HG03469 (cell line): ENCODE data around the gene ADAMTSL3.
"Not testable (repeated sequence)": the region's sequence is repeated elsewhere in the genome, so short reads cannot be mapped to it uniquely, and the experiment has no call there.

Experiments
- ATAC-seq: cut with Tn5 transposase; IDR thresholded peaks from one replicate; pipeline ENCODE4 v1.9.1; 2021; ENCODE audit warnings: mild to moderate bottlenecking, moderate library complexity, moderate number of reproducible peaks; ENCODE audit not compliant: unreplicated experiment

The ADAMTSL3 gene

DNA sequence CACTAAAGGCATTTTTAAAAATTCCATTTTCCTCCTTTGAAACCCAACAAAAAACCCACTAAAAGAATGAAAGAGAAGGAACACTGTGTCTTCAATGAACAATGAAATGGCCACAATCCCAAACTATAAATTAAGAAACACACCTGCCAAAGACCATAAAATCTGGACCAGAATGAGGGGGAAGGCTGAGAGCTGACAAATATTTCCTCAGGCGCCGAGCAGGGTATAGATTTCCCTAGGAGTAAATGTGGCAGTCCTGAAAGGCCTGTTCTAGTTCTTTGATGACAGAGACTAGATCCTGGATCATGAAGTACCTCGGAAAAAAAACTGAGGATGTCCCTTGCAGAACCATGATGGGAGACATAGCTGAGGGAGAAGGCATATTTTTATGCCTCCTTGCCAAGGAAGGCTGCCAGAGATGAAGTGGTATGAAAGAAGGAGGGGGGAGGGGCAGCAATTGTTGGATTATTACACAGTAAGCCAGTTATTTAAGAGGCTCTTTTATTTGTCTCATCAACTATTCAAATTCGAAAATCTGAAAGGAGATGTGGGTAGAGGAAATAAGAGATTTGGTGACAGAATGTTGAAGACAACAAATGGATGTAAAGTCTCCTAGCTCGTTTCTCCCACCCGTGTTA, 306.4 kb downstream of the ADAMTSL3 start:
- no peak for ATAC-seq

DNA sequence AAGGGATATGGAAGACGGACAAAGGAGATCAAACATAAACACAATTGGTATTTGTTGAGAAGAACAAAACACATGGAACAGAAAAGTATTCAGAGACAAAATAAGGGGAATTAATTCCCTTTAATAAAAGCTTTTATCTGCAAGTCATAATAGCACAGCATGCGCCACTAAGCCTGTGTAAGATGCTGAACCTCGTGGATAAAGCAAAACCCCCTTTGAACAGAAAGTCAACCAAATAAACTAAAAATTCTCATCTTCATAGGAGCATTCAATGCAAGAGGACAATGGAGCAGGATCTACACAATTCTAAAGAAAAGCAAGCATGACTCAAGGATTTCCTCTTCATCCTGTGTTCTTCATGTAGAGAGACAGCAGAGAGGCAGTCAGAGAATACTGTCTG, 307.4 kb downstream of the ADAMTSL3 start:
- no peak for ATAC-seq

DNA sequence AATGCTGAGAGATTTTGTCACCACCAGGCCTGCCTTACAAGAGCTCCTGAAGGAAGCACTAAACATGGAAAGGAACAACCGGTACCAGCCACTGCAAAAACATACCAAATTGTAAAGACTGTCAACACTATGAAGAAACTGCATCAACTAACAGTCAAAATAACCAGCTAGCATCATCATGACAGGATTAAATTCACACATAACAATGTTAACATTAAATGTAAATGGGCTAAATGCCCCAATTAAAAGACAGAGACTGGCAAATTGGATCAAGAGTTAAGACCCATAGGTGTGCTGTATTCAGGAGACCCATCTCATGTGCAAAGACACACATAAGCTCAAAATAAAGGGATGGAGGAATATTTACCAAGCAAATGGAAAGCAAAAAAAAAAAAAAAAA, 311.0 kb downstream of the ADAMTSL3 start:
- ATAC-seq, result not testable (repeated sequence)

DNA sequence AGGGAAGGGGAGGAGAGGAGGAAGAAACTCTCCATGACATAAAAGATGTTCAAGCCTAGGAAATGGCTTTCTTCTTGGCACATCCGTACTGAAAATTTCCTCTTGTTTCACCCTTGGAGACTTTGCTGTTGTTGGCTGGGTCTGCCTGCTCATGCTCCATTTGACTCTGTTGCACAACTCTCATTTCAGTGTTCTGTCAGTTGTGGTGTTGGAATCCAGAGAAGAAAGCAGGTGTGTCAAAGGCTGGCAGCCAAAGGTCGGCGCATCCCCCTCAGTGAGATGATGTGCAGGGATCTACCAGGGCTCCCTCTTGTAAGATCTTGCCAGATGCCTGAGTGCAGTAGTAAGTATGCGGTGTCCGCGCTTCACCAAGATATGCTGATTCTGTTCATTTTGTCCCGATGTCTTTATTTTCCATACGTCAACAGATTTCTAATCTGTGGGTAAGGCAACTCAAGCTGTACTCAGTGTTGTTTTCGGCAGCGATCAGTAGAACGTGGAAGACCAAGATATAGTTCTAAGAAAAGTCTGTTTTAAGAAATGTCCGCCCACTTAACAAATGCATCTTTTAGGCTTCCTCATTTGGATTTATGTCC, 316.5 kb downstream of the ADAMTSL3 start:
- ATAC-seq, result no peak

DNA sequence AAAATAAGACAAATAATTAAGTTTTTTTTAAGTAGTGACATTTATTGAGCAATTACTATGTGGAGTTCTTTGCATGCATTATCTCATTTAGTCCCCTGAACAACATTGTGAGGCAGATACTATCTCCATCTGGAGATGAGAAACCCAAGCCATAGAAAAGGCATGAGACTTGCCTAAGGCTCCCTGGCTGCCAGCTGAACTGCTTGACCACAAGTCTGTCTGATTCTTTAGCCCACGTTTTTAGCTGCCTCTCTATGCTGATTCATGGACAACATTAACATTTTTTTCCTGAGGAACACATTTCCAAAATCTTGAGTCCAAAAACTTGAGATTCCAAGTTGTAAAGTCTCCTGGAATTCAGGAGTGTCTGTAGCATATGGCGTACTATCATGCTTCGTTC, 318.1 kb downstream of the ADAMTSL3 start:
- ATAC-seq, result no peak

DNA sequence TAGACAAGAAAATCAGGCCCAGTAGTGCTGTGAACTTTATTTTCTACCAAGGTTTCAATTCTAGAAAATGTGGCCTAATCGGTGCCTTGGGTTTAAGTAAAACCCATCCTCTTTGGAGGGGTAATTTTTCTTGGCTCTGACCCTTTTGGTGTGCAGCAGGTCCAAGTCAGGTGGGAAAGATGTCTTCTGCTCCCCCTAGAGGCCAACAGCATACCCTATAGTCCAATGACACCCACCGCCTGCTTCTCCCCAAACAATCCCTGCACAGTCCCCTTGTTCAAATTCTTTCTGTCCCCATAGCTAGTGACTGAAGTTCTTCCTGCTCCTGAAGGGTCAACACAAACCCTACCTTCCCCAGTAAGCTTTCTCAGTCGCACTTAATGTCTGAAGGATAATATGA, 319.9 kb downstream of the ADAMTSL3 start:
- no peak for ATAC-seq

DNA sequence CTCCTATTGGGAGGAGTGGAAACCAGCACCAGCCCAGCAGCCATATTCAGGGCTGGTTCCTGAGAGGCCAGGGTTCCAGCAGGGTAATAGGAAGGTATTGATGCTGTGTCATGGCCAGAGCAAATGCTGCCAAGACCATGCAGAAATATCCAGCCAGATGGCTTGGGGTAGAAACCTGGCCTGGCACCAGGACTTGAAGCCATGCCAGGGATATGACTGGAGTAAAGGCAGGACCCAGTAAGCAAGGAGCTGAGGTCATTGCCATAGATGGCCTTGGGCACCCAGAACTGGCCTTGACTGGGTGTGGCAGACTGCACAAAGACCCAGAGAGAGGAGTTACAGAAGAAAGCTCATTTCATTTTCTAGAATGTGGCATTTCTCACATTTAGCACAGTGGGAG, 324.1 kb downstream of the ADAMTSL3 start:
- ATAC-seq, result no peak

DNA sequence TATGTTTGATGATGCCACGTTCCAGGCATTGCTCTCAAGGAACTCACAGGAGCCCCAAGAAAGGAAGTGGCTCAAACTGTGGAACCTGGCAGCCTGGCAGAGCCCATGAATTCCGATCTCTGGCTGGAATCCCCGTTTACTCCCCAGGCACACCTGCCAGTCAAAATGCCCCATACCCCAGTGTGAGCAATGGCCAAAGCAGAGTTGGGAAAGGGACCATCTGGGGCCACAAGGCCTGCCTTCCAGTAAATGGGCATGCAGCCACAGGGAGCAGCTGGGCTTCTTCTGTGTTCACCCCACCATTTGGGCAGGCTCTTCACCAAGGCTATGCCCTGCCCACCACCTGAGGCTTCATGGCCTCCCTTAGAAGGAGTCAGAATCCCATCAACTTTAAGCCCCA, 324.7 kb downstream of the ADAMTSL3 start:
- no peak for ATAC-seq

DNA sequence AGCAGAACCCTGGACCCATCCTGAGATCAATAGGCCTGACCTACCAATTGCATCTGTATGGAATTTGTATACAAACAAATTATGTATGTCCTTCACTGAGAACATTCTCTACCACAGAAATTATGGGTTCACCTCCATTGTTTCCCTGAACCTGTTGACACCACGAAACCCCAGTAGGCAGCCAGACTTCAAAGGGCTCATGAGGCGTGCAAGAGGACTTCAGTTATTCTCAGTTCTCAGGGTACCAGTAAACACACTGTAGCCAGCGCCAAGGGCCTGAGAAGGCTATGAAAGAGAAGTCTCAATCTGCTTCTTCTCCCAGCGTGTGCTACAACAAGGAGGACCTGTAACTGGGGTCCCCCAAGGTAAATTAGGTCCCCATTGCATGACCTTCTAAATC, 326.7 kb downstream of the ADAMTSL3 start:
- no peak for ATAC-seq

DNA sequence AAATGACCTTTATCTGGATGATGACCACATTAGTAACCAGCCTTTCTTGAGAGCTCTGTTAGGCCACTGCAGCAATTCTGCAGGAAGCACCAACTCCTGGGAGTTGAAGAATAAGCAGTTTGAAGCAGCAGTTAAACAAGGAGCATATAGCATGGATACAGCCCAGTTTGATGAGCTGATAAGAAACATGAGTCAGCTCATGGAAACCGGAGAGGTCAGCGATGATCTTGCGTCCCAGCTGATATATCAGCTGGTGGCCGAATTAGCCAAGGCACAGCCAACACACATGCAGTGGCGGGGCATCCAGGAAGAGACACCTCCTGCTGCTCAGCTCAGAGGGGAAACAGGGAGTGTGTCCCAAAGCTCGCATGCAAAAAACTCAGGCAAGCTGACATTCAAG, 328.8 kb downstream of the ADAMTSL3 start:
- no peak for ATAC-seq

DNA sequence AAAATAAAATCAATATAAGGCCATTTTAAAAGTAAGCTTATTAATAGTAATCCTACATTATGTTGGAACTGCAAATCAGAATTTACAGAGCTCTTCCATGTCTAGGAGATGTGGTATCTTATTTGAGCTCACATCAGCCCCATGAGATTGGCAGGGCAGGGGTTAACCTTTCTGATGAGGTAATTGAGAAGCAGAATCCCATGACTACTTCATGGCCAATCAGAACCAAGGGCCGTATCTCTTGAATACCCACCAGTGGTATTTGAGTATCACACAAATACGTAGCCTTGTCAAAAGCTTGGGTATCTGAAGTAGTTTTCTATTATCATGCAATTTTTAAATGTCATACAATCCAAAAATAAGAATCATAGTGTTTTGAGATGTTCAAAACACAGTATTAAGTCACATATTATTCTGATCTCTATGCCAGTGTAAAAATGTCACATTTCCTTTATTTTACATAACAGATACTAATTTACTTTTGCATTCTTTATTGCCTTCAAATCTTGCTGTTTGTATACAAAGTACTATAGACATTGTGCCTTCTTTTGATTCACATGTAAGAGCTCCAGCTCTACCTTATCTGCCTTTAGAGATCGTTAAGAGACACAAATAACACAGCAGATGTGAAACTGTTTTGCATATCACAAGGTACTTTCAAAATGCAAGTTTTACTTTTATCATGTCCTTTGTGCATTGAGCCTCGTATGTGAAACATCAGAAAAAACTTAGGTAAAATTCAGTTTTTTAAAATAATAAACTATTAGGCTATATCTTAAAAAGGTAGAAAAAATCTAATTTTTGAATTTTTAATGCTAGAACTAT, 329.9 kb downstream of the ADAMTSL3 start:
- ATAC-seq, result no peak

DNA sequence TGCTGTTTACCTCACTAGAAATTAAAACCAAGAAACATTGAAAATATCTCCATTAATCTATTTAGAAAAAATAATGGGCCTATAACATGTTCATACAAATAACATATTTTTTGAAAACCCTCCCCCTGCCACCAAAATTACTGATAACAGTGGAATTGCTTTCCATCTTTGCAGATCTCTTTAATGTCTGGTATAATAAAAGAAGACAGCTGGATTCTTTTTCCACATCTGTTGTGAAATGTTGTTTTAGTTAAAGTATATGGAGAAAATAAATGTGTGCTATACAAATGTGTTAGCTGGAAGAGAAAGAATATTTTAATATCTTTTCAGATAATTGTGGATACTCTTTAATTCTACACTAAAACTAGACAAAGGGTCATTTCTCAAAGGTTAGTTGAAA, 330.7 kb downstream of the ADAMTSL3 start:
- ATAC-seq, result no peak

DNA sequence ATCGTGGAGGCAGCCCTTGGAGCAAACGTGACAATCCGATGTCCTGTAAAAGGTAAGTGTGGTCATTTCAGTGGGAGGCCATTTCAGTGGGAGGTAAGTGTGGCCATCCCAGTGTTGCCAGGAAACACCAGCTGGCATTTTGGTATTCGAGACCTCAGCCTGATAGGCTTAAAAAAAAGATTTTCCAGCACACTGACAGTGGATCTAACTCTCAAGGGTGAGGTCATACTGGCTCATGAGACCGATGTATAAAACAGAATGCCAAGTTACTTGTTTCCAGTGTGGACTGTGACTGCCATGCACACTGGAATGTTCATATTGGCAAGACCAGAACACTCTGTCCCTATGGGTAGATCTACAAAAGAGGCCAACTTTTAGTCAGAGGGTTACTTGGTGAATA, 337.2 kb downstream of the ADAMTSL3 start:
- no peak for ATAC-seq

DNA sequence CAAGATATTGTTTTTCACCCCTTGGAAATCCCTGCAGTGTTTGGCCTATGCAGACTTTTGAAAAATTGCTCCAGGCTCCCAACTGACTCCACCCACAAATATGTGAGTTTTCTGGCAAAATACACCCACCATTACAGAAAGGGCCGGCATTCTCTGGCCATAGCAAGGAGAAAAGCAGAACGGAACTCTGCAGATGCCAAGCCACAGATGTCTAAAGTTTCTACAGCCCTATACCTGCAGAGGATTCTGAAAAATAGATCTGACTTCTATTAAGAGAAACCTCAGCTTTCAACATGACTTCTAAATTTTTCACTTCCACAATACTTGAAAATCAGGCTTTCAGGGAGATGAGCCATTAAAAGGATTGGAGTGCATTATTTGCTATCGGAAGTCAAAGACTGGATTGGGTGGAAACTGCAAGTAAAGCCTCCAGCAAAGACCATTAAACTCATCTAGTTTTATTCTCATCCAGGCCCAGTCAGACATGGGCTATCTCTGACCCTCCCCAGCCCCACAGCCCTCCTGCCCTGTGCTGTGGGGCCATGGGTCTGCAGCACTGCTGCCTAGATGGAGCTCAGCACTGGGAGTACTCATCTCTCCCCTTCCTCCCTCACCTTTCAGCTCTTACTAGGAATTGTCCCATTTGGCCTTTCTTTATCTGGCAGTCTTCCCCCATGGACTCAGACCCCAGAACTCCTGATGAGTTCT, 338.6 kb downstream of the ADAMTSL3 start:
- peak; percentile 63 for ATAC-seq

DNA sequence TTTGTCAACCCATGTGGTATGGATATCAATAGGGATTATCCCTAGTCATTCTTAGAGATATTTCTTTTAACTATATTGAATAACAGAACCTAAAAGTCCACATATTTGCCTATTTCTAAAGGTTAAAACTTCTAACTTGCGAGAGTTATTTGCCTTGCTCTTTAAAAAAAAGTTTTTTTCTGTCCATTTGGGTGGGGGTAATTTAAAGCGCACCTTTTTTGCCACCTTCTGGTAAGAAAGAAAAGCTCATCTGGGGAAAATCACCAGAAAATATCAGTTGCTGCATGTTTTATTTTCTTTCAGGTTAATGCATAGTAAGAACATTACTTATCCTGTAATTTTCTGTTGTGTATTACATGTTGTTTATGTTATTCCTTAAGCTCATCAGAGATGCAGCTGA, 339.7 kb downstream of the ADAMTSL3 start:
- ATAC-seq, result no peak

DNA sequence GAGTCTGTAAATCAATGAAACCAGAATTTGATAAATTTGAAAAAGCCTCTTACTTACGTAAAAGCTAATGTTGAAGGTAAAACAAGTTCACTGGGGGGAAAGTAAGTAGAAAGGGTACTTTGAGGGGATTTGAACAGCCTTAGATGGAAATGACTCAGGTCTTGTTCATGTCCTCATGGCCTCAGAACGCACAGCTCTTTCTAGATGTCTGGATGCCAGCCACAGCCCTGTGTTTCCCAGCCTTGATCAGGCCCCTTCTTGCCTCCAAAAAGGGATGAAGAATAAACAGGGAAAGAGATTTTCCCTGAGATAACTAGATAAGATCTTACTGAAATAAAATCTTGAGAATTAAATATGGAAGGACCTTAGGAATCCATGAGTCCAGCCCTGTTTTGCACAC, 344.6 kb downstream of the ADAMTSL3 start:
- ATAC-seq, result no peak

DNA sequence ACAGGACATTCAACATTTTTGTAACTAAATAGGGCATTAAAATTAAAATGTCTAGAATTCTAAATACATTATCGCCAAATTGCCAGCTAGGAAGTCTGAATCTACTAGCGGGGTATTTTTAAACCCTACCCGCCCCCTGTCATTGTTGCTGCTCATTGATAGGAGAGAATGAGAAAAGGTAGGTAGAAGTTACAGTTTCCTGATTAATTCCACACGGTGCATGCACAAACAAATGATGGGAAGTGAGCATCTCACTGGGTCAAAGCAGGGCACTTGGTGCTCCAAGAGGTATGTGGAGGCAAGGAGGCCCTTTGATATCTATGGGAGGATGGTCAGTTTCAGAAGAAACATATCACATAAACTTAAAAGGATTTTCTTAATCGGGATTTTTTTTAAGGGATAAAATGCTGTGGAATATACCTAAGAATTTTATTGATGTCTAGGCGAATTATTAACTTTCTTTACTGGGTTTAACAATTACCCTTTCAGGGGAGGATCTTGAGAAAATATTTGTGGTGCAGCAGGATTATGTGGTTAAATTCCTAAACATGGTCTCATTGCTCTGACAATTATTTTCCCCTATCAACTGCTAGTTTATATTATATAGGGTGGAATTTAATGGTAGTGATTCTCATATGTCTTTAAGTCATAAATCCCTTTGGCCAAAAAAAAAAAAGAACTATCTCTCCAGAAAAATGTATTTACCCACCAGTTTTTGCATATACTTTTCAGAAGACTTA, 345.6 kb downstream of the ADAMTSL3 start:
- ATAC-seq, result no peak

DNA sequence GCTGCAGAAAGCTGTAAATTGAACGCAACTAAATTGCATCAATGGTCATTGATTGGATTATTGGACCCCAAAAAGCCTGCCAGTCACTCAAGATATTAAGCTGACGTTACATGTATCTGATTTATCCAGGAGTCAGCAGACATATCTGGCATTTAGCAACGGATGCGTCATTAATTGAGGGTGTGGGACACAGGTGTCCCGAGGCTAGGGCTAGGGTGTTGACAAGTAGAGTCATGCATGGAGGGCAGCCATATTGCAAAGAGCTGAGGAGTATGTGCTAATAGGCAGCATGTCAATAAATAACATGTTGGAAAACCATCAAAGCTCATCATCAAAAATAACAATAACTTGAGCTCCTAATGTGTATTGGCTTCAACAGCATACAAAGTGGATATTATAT, 347.1 kb downstream of the ADAMTSL3 start:
- no peak for ATAC-seq

DNA sequence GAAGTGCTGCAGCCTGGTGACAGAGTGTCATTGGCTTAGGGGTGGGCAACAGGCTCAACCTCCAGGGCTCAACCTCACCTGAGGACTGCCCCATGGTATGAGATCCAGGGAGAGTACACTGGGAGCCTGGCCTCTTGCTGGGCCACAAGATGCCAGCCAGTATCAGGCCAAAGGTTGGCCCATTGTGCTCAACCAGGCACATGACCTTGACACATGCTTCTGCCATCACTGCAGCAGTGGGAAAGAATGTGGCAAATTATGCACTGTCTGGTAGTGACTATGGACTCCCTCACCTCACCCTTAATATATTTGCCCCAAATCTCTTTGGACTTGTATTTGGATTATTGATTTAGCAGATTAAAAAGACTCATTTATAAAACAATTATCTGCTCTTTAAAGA, 347.7 kb downstream of the ADAMTSL3 start:
- no peak for ATAC-seq

DNA sequence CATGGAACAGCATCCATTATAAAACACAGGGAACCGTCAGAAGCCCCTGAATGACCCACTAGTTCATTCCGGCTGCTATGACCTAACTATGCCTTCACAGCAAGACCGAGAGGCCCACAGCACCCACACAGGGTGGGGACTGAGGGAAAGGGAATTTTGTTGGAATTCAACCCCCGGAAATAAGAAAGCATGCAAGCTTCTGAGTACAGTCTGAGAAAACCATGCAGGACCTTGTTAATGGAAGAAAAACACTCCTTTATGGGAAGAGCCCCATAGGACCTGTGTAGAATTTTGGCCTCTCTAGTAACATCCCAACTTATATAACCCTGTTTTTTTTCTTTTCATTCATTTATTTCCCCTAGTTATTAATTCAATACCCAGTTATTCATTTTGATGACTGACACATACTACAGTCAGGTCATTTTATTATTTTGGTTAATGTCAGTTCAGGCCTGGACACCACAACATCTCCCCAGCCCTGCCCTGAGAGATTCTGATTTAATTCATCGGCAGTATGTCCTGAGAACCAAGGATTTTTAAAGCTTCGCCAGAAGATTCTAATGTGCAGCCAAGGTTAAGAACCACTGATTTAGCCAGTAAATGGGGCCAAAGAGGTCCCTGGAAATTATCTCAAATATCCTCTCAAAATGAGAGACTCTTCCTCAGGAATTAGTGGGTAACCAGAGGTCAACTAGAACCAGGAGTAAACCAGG, 350.0 kb downstream of the ADAMTSL3 start:
- ATAC-seq, result no peak
